Osteoblast (primary cell): ENCODE measurements around the gene PTPRN2. TPM values are rescaled to one million over a fixed set of nuclear protein-coding genes. Genes with fewer than 3 reads are reported as not detected.

Experiments used
- DNase-seq: peaks from one replicate; pipeline ENCODE4 v3.0.0; 2011; ENCODE audit warnings: low spot score, mixed read lengths; ENCODE audit not compliant: insufficient read length; ENCODE audit errors: missing footprints
- H2AFZ ChIP-seq: 2 replicates; pipeline ENCODE4 v1.6.0; 2011; ENCODE audit warnings: mild to moderate bottlenecking, low read length
- H3K27ac ChIP-seq: 2 replicates; pipeline ENCODE4 v1.5.1; 2011; ENCODE audit warnings: mild to moderate bottlenecking, low read depth, low read length, moderate library complexity
- H3K27me3 ChIP-seq: 2 replicates; pipeline ENCODE4 v1.6.0; 2012; ENCODE audit warnings: mild to moderate bottlenecking, control low read depth, inconsistent platforms, low read length, moderate library complexity; ENCODE audit not compliant: insufficient read depth
- H3K36me3 ChIP-seq: 2 replicates; pipeline ENCODE4 v1.5.1; 2011; ENCODE audit warnings: mild to moderate bottlenecking, low read length, control low read depth, moderate library complexity; ENCODE audit not compliant: insufficient read depth
- H3K4me1 ChIP-seq: 2 replicates; pipeline ENCODE4 v1.5.1; 2011; ENCODE audit warnings: mild to moderate bottlenecking, low read length, control low read depth, moderate library complexity; ENCODE audit not compliant: insufficient read depth
- H3K4me2 ChIP-seq: 2 replicates; pipeline ENCODE4 v1.6.0; 2011; ENCODE audit warnings: mild to moderate bottlenecking, low read length; ENCODE audit not compliant: insufficient read depth
- H3K4me3 ChIP-seq: fragments of 200-600 bp; sonication (generic); 3 replicates; pipeline ENCODE4 v1.5.1; 2012; ENCODE audit warnings: mild to moderate bottlenecking, low read length, inconsistent platforms; ENCODE audit not compliant: insufficient read depth
- H3K79me2 ChIP-seq: 2 replicates; pipeline ENCODE4 v1.6.0; 2012; ENCODE audit warnings: mild to moderate bottlenecking, low read length, control low read depth, inconsistent platforms; ENCODE audit not compliant: insufficient read depth
- H3K9me3 ChIP-seq: 2 replicates; pipeline ENCODE4 v1.5.1; 2011; ENCODE audit warnings: low read depth, low read length, control low read depth
- H4K20me1 ChIP-seq: 2 replicates; pipeline ENCODE4 v1.6.0; 2012; ENCODE audit warnings: mild to moderate bottlenecking, low read length, control low read depth; ENCODE audit not compliant: insufficient read depth
- CTCF ChIP-seq: IDR thresholded peaks from 2 replicates; pipeline ENCODE4 v1.5.1; 2011; ENCODE audit warnings: mild to moderate bottlenecking, low read depth, low read length, moderate library complexity; ENCODE audit errors: extremely low read depth
- total RNA-seq: library from RNA; depleted of rRNA; stranded (reverse); fragments of >200 nt; gene quantifications from 2 replicates; pipeline ENCODE4 v1.2.3, GENCODE V29; 2012

PTPRN2 gene
- total RNA-seq, 1 donor = 0.36 TPM

GRCh38 chr7:157932498-157933218 lies 655.0 kb downstream of the PTPRN2 start:
- no peak for DNase-seq
- H3K4me3 ChIP-seq = no peak overlapping the region
- no peaks in the 10 kb centered on the region for H3K79me2 ChIP-seq
- no peak overlapping the region for H2AFZ ChIP-seq
- H4K20me1 ChIP-seq = no peaks in the 10 kb centered on the region
- no peak overlapping the region for H3K27ac ChIP-seq
- H3K4me1 ChIP-seq = no peaks in the 10 kb centered on the region
- H3K36me3 ChIP-seq = no peaks in the 10 kb centered on the region
- H3K27me3 ChIP-seq = no peaks in the 10 kb centered on the region
- peaks cover 8% of the 10 kb centered on the region for H3K9me3 ChIP-seq
- no peak for TF ChIP-seq CTCF
- H3K4me2 ChIP-seq = no peak overlapping the region

- no peaks in the 10 kb centered on the region for H3K79me2 ChIP-seq
- H3K4me2 ChIP-seq = no peak overlapping the region
- no peak for DNase-seq
- peaks cover 8% of the 10 kb centered on the region for H3K9me3 ChIP-seq
- H3K4me1 ChIP-seq = no peaks in the 10 kb centered on the region
- H3K36me3 ChIP-seq = no peaks in the 10 kb centered on the region
- no peaks in the 10 kb centered on the region for H3K27me3 ChIP-seq
- no peaks in the 10 kb centered on the region for H4K20me1 ChIP-seq
- no peak overlapping the region for H3K4me3 ChIP-seq
- TF ChIP-seq CTCF = no peak
- H2AFZ ChIP-seq = no peak overlapping the region
- H3K27ac ChIP-seq = no peak overlapping the region
These were observed 656.6 kb downstream of the PTPRN2 start for GRCh38 chr7:157930926-157931466.

GRCh38 chr7:157930441-157930840 lies 657.2 kb downstream of the PTPRN2 start:
- Histone ChIP-seq H3K4me3 (no peak overlapping the region), H3K27me3 (no peaks in the 10 kb centered on the region), H3K27ac (no peak overlapping the region), H2AFZ (no peak overlapping the region), H3K4me2 (no peak overlapping the region), H3K79me2 (no peaks in the 10 kb centered on the region), H4K20me1 (no peaks in the 10 kb centered on the region), H3K36me3 (no peaks in the 10 kb centered on the region), H3K4me1 (no peaks in the 10 kb centered on the region), H3K9me3 (peaks cover 8% of the 10 kb centered on the region)
- TF ChIP-seq CTCF = no peak
- no peak for DNase-seq

- H3K9me3 ChIP-seq = peaks cover 8% of the 10 kb centered on the region
- H3K4me2 ChIP-seq = no peak overlapping the region
- H3K79me2 ChIP-seq = no peaks in the 10 kb centered on the region
- TF ChIP-seq CTCF = no peak
- no peak overlapping the region for H2AFZ ChIP-seq
- no peaks in the 10 kb centered on the region for H3K27me3 ChIP-seq
- H3K4me1 ChIP-seq = no peaks in the 10 kb centered on the region
- no peaks in the 10 kb centered on the region for H4K20me1 ChIP-seq
- H3K27ac ChIP-seq = no peak overlapping the region
- DNase-seq = no peak
- H3K36me3 ChIP-seq = no peaks in the 10 kb centered on the region
- no peak overlapping the region for H3K4me3 ChIP-seq
These were observed 658.0 kb downstream of the PTPRN2 start for GRCh38 chr7:157929671-157930070.
